Stomach (tissue), 4 donors: Measurements from ENCODE around the gene GRIPAP1.

Source experiments
- CTCF ChIP-seq, 7 experiments: fragments of 450-650 bp in 4 of 7; fragments of 200-600 bp in 3 of 7; sonication (generic) in 3 of 7; IDR thresholded peaks; one replicate each; pipeline ENCODE4 v1.5.1; 2016 to 2019; ENCODE audit warnings: antibody characterized with exemption in 7 of 7, control low read depth in 2 of 7, mild to moderate bottlenecking in 1 of 7
- EP300 ChIP-seq: sonication (generic); formaldehyde crosslinking; IDR thresholded peaks from one replicate; pipeline ENCODE4 v1.6.1; 2017; ENCODE audit warnings: antibody characterized with exemption
- POLR2A ChIP-seq, 4 donors: fragments of 450-650 bp; IDR thresholded peaks; one replicate each; pipeline ENCODE4 v1.6.1; 2016; ENCODE audit warnings: antibody characterized with exemption in 4 of 4, control low read depth in 2 of 4, mild to moderate bottlenecking in 1 of 4, moderate library complexity in 1 of 4
- POLR2AphosphoS5 ChIP-seq, 3 donors: sonication (generic); formaldehyde crosslinking; IDR thresholded peaks; one replicate each; pipeline ENCODE4 v1.6.1; 2016; ENCODE audit warnings: antibody characterized with exemption in 3 of 3

- TF ChIP-seq CTCF (IDR thresholded peaks at IDR 0.05) (no peak), POLR2A (IDR thresholded peaks at IDR 0.05) (no peak), POLR2AphosphoS5 (IDR thresholded peaks at IDR 0.05) (no peak), EP300 (no peak)
Measured at GRCh38 chrX:48974574-48974973, 27.5 kb downstream of the GRIPAP1 start.
